ENCODE measurements around the gene ZMYND12.

DNA sequence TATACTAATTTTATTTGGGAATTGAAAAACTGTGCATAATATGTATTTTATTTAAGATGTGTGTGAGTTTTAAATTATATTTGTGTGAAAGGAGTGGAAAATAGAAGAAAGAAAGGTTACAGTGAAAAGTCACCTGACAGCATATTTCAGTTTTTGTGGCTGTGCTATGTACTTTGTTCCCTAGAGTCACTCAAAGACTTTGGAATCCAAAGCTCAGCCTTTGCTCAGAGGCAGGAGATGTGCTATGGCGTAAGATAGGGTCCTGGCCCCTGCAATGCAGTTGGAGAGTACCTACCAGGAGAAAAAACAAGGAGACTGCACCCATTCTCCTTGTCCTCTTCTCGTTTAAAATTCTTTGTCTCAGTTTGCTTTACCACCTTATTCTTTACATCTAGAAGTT is 10.2 kb upstream of the ZMYND12 start:
- TF ChIP-seq EZH2phosphoT487 (conservative IDR thresholded peaks at IDR 0.05; ENCODE audit: low read length), result no peak
- TF ChIP-seq, protein P1, sequence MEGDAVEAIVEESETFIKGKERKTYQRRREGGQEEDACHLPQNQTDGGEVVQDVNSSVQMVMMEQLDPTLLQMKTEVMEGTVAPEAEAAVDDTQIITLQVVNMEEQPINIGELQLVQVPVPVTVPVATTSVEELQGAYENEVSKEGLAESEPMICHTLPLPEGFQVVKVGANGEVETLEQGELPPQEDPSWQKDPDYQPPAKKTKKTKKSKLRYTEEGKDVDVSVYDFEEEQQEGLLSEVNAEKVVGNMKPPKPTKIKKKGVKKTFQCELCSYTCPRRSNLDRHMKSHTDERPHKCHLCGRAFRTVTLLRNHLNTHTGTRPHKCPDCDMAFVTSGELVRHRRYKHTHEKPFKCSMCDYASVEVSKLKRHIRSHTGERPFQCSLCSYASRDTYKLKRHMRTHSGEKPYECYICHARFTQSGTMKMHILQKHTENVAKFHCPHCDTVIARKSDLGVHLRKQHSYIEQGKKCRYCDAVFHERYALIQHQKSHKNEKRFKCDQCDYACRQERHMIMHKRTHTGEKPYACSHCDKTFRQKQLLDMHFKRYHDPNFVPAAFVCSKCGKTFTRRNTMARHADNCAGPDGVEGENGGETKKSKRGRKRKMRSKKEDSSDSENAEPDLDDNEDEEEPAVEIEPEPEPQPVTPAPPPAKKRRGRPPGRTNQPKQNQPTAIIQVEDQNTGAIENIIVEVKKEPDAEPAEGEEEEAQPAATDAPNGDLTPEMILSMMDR (IDR thresholded peaks at IDR 0.05; ENCODE audit: insufficient read depth, low read length, poor library complexity, severe bottlenecking), result no peak

Measured in SU-DHL-6 (cell line).